A549 (cell line): Measurements from ENCODE around the gene PRMT7. TPM values are rescaled to one million over a fixed set of nuclear protein-coding genes. Genes with fewer than 3 reads are reported as not detected.

Experiments
- ATOH8 ChIP-seq: fragments of 250-450 bp; sonication (Bioruptor Pico); IDR thresholded peaks from 2 replicates; pipeline ENCODE4 v1.5.0; 2020; ENCODE audit warnings: low read depth, mild to moderate bottlenecking, moderate library complexity
- BCL3 ChIP-seq: fragments of >200 bp; sonication (Bioruptor Twin); formaldehyde crosslinking; IDR thresholded peaks from 3 replicates; pipeline ENCODE4 v1.6.1; 2016
- BHLHE40 ChIP-seq: IDR thresholded peaks from 2 replicates; pipeline ENCODE4 v1.6.1; 2012; ENCODE audit warnings: low read depth, low read length, inconsistent platforms
- CBX8 ChIP-seq: fragments of 200-600 bp; sonication (generic); IDR thresholded peaks from 2 replicates; pipeline ENCODE4 v1.6.1; 2016
- CTCF ChIP-seq: fragments of >200 bp; sonication (Bioruptor Twin); formaldehyde crosslinking; IDR thresholded peaks from 3 replicates; pipeline ENCODE4 v1.5.1; 2016
- EP300 ChIP-seq, 2 experiments: fragments of >200 bp; sonication (Bioruptor Twin); formaldehyde crosslinking; IDR thresholded peaks; 2 replicates in 1 of 2; 3 replicates in 1 of 2; pipeline ENCODE4 v1.6.1; 2016 to 2017
- ESRRA ChIP-seq: fragments of 150-350 bp; IDR thresholded peaks from 2 replicates; pipeline ENCODE4 v1.6.1; 2014; ENCODE audit warnings: mild to moderate bottlenecking, low read length, borderline replicate concordance
- FOSL2 ChIP-seq, 2 experiments: fragments of 450-650 bp in 1 of 2; fragments of >200 bp in 1 of 2; sonication (Bioruptor Twin) in 1 of 2; formaldehyde crosslinking; IDR thresholded peaks; 2 replicates each; pipeline versions ENCODE4 v1.5.0 to v1.6.1; 2016 to 2020; ENCODE audit warnings: mild to moderate bottlenecking in 1 of 2, moderate library complexity in 1 of 2
- HDAC2 ChIP-seq: fragments of 200-600 bp; sonication (generic); IDR thresholded peaks from 2 replicates; pipeline ENCODE4 v1.6.1; 2016
- HES2 ChIP-seq: fragments of >200 bp; sonication (Bioruptor Twin); formaldehyde crosslinking; IDR thresholded peaks from 2 replicates; pipeline ENCODE4 v1.6.1; 2016
- HMGXB4 ChIP-seq: fragments of 250-450 bp; sonication (Bioruptor Pico); IDR thresholded peaks from 2 replicates; pipeline ENCODE4 v1.5.0; 2021; ENCODE audit warnings: mild to moderate bottlenecking, moderate library complexity, borderline replicate concordance
- JUNB ChIP-seq: fragments of >200 bp; sonication (Bioruptor Twin); formaldehyde crosslinking; IDR thresholded peaks from 2 replicates; pipeline ENCODE4 v1.6.1; 2016
- KDM5A ChIP-seq: fragments of 200-600 bp; sonication (generic); IDR thresholded peaks from 2 replicates; pipeline ENCODE4 v1.6.1; 2016; ENCODE audit warnings: antibody characterized with exemption, mild to moderate bottlenecking
- MAX ChIP-seq: IDR thresholded peaks from 2 replicates; pipeline ENCODE4 v1.6.1; 2012
- NPAS2 ChIP-seq: fragments of 250-450 bp; sonication (Bioruptor Pico); IDR thresholded peaks from 2 replicates; pipeline ENCODE4 v1.8.0; 2022; ENCODE audit warnings: mild to moderate bottlenecking, moderate library complexity, borderline replicate concordance
- PHF8 ChIP-seq: fragments of 200-600 bp; sonication (generic); IDR thresholded peaks from 2 replicates; pipeline ENCODE4 v1.6.1; 2016; ENCODE audit warnings: low read depth, mild to moderate bottlenecking, antibody characterized with exemption, moderate library complexity, borderline replicate concordance
- POLR2A ChIP-seq: IDR thresholded peaks from 2 replicates; pipeline ENCODE4 v1.6.1; 2012; ENCODE audit warnings: mild to moderate bottlenecking, low read length
- RARB ChIP-seq: fragments of 250-450 bp; sonication (Bioruptor Pico); IDR thresholded peaks from 2 replicates; pipeline ENCODE4 v1.8.0; 2021; ENCODE audit warnings: mild to moderate bottlenecking, moderate library complexity
- RNF2 ChIP-seq: fragments of 200-600 bp; sonication (generic); IDR thresholded peaks from 2 replicates; pipeline ENCODE4 v1.6.1; 2016; ENCODE audit warnings: low read depth, mild to moderate bottlenecking, antibody characterized with exemption, moderate library complexity, borderline replicate concordance
- SMC3 ChIP-seq: fragments of >200 bp; sonication (Bioruptor Twin); formaldehyde crosslinking; IDR thresholded peaks from 3 replicates; pipeline ENCODE4 v1.6.1; 2018; ENCODE audit warnings: inconsistent platforms
- TFCP2L1 ChIP-seq: fragments of 250-450 bp; sonication (Bioruptor Pico); IDR thresholded peaks from 2 replicates; pipeline ENCODE4 v1.5.0; 2021; ENCODE audit warnings: mild to moderate bottlenecking
- TP53 ChIP-seq: fragments of 250-450 bp; sonication (Bioruptor Pico); IDR thresholded peaks from 2 replicates; pipeline ENCODE4 v1.5.0; 2021; ENCODE audit warnings: mild to moderate bottlenecking, moderate library complexity
- ZSCAN20 ChIP-seq: fragments of 250-450 bp; sonication (Bioruptor Pico); IDR thresholded peaks from 2 replicates; pipeline ENCODE4 v1.8.0; 2022; ENCODE audit warnings: mild to moderate bottlenecking, moderate library complexity
- polyA plus RNA-seq, 4 experiments: library from polyadenylated mRNA; depleted of rRNA in 3 of 4; stranded (reverse); fragments of >200 nt; fragmentation: RNase III in 1 of 4; extraction: RNeasy Plus Mini Kit Qiagen cat#74134 plus additional on column Dnase treatment in 1 of 4; gene quantifications; 2 replicates in 3 of 4; 3 replicates in 1 of 4; pipeline ENCODE4 v1.2.3, GENCODE V29; 2011 to 2017

Gene PRMT7
- polyA plus RNA-seq, 2 of the 4 experiments (the other 2 are of a cell fraction) = 37.1 to 44.7 TPM

GRCh38 chr16:68264128-68265077 lies 46.4 kb upstream of the PRMT7 start, which contains the start of gene SLC7A6 (continued):
- TF ChIP-seq SMC3 (peak; percentile 44), TP53 (CRISPR knock-in tag) (peak; percentile 53; the same call in 1 of the 2 replicates), KDM5A (no peak), ESRRA (no peak), MAX (peak; percentile 70), RNF2 (no peak), FOSL2 (IDR thresholded peaks at IDR 0.05) (no peak), FOSL2 (CRISPR knock-in tag; IDR thresholded peaks at IDR 0.05) (no peak), HMGXB4 (peak; percentile 88), NPAS2 (CRISPR knock-in tag) (no peak), EP300 (IDR thresholded peaks at IDR 0.05) (no peak; a peak in 1 of 5 replicates), CBX8 (no peak), CTCF (peak; percentile 81), ZSCAN20 (CRISPR knock-in tag) (no peak), POLR2A (peak; percentile 79), BHLHE40 (no peak), JUNB (no peak), BCL3 (peak; percentile 73; the same call in 2 of the 3 replicates), TFCP2L1 (peak; percentile 55; the same call in 1 of the 2 replicates), HDAC2 (no peak), RARB (0 out of 2 replicates have a peak, but pooled peaks have one; percentile 14), PHF8 (peak; percentile 60), ATOH8 (CRISPR knock-in tag) (no peak), HES2 (no peak)
